GM18951 (cell line): ENCODE results near the gene NRN1L.

Experiments
- POLR2A ChIP-seq: IDR thresholded peaks from 4 replicates; pipeline ENCODE4 v1.6.1; 2011; ENCODE audit warnings: mild to moderate bottlenecking; ENCODE audit not compliant: insufficient read length, insufficient read depth; ENCODE audit errors: extremely low read depth
- in situ Hi-C: fragments of 300-500 bp; cut with MboI; formaldehyde crosslinking; loops from one replicate; pipeline ENCODE4 v1.12.0; 2022; ENCODE audit warnings: low sequenced_read_pairs, mixed read lengths, inconsistent platforms; ENCODE audit not compliant: unreplicated experiment

The NRN1L gene

DNA sequence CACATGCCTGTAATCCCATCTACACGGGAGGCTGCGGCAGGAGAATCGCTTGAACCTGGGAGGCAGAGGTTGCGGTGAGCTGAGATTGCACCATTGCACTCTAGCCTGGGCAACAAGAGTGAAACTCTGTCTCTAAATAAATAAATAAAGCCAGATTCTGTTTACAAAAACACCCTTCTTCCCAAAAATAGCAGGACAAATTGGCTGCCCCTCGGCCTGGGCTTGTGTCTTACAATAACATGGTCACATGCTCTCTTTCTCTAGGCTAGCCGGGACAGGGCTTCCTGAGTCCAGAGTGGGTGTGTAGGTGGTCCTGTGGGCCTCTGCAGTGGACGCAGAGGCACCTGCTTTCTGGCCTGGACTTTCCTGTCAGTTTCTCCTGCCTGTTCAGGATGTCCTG is 15.0 kb upstream of the NRN1L start:
- in situ Hi-C loops: no loop called here
- TF ChIP-seq POLR2A: no peak

DNA sequence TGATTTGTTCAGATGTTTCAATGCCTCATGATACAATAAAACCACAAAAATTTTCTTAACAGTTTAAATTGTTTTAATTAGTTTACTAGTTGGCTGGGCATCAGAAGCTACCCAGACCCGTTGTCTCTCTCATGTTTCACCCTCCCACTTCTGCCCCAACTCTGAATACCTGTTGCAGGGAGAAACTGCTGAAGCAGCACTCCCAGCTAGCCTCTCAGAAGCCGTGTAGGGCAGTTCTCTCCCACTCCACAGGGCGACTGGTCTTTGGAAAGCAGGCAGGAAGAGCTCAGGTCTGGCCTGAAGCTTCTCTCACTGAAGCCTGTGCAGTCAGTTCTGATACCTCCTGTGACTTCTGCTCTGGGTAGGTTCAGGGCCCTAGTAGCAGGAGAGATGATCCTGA is 13.4 kb upstream of the NRN1L start:
- no peak for TF ChIP-seq POLR2A

DNA sequence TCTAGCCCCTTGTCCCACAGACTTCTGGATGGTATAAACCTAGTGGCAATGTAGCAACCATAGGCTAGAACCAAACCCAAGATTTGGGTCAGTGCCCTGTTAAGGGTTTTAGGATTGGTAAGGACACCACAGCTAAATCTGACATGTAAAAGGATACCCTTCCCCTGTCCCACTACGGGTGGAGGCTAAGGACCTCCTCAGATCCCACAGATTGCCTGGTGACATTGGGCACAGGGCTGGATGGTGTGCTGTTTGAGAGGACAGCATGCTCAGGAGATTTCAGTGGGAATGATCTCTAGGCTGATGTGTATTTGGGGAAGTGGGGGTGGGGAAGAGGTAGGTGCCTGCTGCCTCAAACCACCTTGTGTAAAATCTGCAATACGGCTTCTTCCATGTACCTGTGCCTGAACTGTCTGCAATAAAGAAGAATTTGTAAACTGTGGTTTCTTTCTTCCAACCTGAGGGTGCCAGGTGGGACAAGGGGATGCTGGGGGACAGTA is 12.5 kb upstream of the NRN1L start:
- no peak for TF ChIP-seq POLR2A
- in situ Hi-C loops: no loop called here

More for the DNA sequence above, 13.4 kb upstream of the NRN1L start:
- in situ Hi-C loops: no loop called here

DNA sequence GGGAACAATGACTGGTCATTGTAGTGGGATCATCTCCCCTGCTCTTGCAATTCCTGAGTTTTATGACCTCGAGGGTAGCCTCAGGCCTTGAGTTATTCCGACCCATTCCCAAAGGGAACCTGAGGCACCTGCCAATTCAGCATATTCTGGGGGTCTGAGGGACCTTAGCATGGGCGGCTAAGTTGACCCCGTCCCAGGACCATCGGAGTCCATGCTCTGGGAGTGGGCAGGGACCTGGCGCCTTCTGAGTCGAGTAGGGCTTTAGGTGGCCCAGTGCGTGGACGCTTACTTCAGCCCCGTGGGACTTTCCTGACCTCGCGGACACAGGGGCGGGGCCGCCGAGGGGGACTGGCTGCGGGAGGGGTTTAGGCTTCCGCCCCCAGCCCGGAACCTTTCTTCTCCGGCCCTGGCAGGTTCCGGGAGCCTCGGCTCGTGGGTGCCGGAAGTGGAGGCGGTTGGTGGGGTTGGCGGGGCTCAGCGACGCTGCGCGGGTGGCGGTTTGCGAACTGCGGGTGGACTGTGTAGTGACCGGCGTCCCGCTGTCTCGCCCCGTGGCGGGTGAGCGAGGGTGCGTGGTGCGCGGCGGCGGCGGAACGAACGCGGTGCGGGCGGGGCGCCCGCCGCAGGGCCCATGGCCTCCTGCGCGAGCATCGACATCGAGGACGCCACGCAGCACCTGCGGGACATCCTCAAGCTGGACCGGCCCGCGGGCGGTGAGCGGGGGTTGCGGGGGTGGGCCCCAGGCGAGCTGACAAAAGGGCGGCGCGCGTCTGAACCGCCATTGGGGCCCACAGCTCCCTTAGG is 11.9 kb upstream of the NRN1L start, which contains the start of gene EDC4:
Gene EDC4 (plus strand): TSS at position 422 of the 804 bp plus-strand sequence. CDS start 210 bp downstream, at position 632.
- in situ Hi-C loops: no loop called here
- peak; percentile 87 for TF ChIP-seq POLR2A

GRCh38 chr16:67873435-67874370 is 11.0 kb upstream of the NRN1L start:
- TF ChIP-seq POLR2A: no peak
- in situ Hi-C loops: no loop called here

DNA sequence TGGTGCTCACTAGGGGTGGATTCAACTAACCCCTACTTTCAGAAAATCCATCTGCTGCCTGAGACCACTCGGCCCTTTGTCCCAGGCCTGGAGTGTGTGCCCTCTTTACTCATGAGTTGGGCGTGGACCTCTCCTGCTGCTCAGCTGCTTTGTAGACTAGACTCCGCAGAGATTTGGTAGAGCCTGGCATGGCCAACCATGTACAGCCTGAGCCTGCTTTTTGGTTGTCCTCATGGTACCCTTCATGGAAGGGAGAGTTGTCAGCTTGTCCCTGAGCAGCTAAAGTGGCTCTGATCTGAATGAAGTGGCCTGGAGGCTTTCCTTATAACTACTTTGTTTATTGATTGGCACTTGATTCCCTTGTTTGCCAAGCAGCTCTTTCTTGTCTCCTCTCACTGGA is 10.3 kb upstream of the NRN1L start:
- in situ Hi-C loops: no loop called here
- TF ChIP-seq POLR2A: no peak

DNA sequence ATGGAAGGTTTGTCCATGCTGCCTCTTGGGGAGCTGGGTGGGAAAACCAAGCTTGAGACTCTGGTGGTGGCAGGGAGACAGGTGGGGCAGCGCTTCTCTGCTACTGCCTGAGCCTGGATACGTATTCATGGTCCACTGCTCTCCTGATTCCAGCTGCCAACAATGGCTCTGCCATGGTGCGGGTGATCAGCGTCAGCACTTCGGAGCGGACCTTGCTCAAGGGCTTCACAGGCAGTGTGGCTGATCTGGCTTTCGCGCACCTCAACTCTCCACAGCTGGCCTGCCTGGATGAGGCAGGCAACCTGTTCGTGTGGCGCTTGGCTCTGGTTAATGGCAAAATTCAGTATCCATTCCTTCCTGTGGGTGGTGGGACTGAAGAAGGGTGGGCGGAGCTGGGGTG is 7.6 kb upstream of the NRN1L start:
- TF ChIP-seq POLR2A: no peak
- in situ Hi-C loops: no loop called here

DNA sequence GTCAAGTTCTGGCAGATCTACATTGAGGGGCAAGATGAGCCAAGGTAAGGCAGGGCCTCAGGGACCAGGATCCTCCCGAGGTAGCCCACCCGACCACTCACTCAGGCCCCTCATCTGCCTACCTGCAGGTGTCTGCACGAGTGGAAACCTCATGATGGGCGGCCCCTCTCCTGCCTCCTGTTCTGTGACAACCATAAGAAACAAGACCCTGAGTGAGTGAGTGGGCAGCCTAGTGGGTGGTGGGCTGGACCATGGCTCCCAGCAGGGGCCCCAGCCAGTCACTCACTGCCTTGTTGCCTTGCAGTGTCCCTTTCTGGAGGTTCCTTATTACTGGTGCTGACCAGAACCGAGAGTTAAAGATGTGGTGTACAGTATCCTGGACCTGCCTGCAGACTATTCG is 6.5 kb upstream of the NRN1L start:
- no peak for TF ChIP-seq POLR2A
- in situ Hi-C loops: no loop called here

DNA sequence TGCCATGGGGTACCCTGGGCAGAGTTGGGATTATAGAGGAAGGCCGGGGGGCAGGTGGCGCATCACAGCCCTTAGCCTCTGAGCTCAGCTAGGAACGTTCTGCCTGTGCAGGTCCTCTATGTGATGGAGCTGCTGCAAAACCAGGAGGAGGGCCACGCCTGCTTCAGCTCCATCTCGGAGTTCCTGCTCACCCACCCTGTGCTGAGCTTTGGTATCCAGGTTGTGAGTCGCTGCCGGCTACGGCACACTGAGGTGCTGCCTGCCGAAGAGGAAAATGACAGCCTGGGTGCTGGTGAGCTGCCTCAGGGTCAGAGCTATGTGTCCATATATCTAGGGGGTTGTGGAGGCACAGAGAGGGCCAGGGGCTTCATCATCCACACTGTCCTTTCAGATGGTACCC is 5.8 kb upstream of the NRN1L start:
- no peak for TF ChIP-seq POLR2A
- in situ Hi-C loops: no loop called here

- in situ Hi-C loops: no loop called here
Observed at GRCh38 chr16:67879462-67879861, 5.2 kb upstream of the NRN1L start.

GRCh38 chr16:67879936-67880335 is 4.7 kb upstream of the NRN1L start:
- TF ChIP-seq POLR2A: no peak
- in situ Hi-C loops: no loop called here

More at GRCh38 chr16:67879462-67879861, 5.2 kb upstream of the NRN1L start:
- no peak for TF ChIP-seq POLR2A

- in situ Hi-C loops: no loop called here
Observed at GRCh38 chr16:67880584-67880983, 4.1 kb upstream of the NRN1L start.

GRCh38 chr16:67881621-67882161 is 3.0 kb upstream of the NRN1L start:
- no peak for TF ChIP-seq POLR2A
- in situ Hi-C loops: no loop called here

More at GRCh38 chr16:67880584-67880983, 4.1 kb upstream of the NRN1L start:
- no peak for TF ChIP-seq POLR2A
